Right ventricle myocardium inferior (tissue), 1 donor: ENCODE measurements around the gene MSANTD1. TPM values are rescaled to one million over a fixed set of nuclear protein-coding genes. Genes with fewer than 3 reads are reported as not detected.

ENCODE experiments used
- ATAC-seq: fragments of 200-7000 bp; cut with Tn5 transposase; one replicate; pipeline ENCODE4 v1.9.1; 2020; ENCODE audit warnings: mild to moderate bottlenecking, moderate library complexity
- DNase-seq: peaks from one replicate; pipeline ENCODE4 v3.0.0; 2021; ENCODE audit errors: missing footprints
- intact Hi-C: fragments of 100-400 bp; cut with DNase I; formaldehyde crosslinking; loops from one replicate; pipeline ENCODE4 v1.11.0; 2022
- total RNA-seq: library from RNA; stranded (reverse); fragmentation: NEBNext Ultra II Directional; extraction: Animal tissue kit (Norgen Biotek cat#: 25700); gene quantifications from one replicate; pipeline ENCODE4 v1.2.1, GENCODE V29; 2021
- donor health status: DM: no; HTN: yes; CAD: no; lungs with severe emphysema.

MSANTD1 gene
- total RNA-seq, 1 donor from 2014 or later: 0.51 TPM

- ATAC-seq (no peak), DNase-seq (no peak)
- intact Hi-C loops: no loop called here
Measured at GRCh38 chr4:3213661-3214250, 35.2 kb upstream of the MSANTD1 start.

- intact Hi-C loops: no loop called here
- DNase-seq: no peak
- ATAC-seq: no peak
Measured at GRCh38 chr4:3215256-3215655, 33.7 kb upstream of the MSANTD1 start.

DNA sequence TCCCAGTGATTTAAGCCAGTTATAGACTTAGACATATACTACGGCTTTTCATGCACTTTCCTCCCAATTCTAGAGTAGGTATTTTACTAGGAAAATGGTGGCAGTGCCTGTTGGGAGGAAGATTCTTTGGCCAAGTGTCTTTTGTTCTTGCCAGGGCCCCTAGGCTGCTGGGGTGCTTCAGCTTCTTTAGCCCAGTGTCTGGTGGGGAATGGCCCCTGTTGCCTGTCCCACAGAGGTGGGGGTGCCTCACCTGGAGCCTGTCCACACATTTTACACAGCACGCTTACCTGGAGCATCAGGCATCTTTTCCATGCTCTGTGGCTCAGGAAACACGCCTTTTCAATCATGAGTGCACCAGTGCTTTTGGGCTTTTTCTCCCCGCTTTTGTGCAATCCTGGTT lies 33.2 kb upstream of the MSANTD1 start:
- DNase-seq (no peak), ATAC-seq (no peak)
- intact Hi-C loops: no loop called here

- ATAC-seq (no peak), DNase-seq (no peak)
- intact Hi-C loops: no loop called here
Measured at GRCh38 chr4:3217266-3217665, 31.7 kb upstream of the MSANTD1 start.

DNA sequence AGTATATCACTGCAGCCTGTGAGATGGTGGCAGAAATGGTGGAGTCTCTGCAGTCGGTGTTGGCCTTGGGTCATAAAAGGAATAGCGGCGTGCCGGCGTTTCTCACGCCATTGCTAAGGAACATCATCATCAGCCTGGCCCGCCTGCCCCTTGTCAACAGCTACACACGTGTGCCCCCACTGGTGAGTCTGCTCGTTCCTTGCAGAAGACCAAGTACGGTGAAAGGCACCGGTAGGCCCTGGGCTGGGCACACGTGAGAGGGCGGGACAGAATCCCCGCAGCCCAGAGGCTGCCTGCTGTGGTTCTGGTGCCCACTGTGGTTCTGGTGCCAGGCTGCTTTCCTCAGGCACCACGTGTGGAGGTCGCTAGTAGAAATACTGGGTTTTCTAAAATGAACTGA lies 31.2 kb upstream of the MSANTD1 start:
- ATAC-seq (no peak), DNase-seq (no peak)
- intact Hi-C loops: no loop called here

DNA sequence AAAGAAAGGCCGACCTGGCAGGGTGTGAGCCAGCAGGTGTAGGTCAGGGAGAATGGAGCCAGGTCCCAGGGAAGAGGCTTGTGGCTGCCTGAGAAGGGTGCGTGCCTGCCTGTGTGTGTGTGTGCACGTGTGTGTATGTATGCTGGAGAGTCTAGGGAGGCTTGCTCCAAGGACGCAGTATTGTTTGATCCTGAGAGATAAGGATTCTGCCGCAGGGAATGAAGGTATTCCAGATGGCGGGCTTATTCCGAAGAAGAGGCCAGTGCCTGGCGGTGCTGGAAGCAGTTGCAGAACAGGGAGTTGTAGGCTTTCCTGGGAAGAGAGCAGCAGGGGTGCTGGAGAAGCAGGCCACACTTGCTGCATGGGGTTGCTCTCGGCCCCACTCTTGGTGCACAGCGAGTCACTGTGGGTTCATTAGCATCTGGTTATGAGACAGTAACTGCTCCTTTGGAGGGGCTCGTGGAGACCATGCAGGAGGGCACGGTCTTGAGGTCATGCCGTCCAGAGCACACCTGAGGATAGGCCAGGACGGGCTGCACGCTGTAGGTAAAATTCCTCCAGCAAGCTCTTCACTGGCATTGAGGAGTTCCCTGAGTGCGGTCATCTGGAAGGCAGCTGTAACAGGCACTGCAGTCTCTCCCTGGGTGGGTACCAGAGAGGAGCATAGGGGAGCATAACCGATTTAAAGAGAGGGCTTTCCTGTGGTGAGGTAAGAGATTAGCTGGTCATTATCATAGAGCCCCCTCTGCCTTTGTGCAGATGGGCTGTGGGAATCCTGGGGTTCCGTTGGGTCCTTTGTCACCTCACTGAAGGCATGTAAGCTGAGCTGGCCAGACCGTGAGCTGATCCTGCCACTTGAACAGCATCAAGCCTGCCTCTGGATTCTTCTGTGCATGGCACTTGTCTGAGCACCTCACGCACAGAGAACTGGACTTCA lies 29.9 kb upstream of the MSANTD1 start:
- ATAC-seq: no peak
- intact Hi-C loops: no loop called here
- DNase-seq: no peak

DNA sequence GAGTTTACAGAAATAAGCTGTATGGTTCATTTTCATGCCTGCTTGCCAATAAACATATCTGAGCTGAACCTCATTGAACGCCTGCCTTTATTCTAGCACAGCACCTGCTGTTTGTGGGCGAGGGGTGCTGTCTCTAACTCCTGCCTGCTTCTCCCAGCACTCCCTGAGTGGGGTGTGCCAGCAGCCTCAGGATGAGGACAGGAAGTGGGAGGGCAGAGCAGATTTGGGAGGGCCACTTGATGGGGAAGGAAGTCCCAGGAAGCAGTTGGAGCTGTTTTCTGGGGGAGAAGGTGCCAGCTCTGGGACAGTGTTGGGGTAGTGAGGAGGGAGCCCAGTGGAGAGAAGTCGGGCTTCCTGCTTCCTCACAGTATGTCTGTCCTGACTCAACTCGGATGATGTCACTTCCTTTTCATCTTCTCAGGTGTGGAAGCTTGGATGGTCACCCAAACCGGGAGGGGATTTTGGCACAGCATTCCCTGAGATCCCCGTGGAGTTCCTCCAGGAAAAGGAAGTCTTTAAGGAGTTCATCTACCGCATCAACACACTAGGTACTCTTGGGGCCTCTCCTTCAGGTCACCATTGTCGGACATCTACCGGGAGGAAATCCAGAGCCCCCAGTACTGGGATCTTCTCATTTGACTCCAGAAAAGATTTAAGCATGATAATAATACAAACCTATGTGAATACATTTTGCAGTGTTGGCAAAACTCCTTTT lies 29.0 kb upstream of the MSANTD1 start:
- intact Hi-C loops: no loop called here
- ATAC-seq (no peak), DNase-seq (no peak)

GRCh38 chr4:3220476-3221183 lies 28.3 kb upstream of the MSANTD1 start:
- no peak for DNase-seq
- no peak for ATAC-seq
- intact Hi-C loops: no loop called here

DNA sequence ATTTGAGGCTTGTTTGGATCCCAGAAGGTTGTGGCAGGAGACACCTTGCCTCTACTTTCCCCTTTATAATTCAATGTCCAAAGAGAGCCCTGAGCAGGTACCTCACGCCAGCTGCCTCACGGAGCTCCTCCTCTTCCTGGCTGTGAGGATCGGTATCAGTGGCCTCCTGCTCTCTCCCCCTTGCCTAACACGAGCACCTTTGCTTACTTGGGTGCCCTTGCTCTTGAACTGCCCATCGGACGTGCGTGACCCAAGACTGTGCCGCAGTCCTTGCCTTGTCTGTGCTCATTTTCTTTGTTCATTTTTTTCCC lies 27.8 kb upstream of the MSANTD1 start:
- ATAC-seq: no peak
- DNase-seq: no peak
- intact Hi-C loops: no loop called here

- intact Hi-C loops: no loop called here
- DNase-seq (peak; percentile 69), ATAC-seq (peak; percentile 33)
Measured at GRCh38 chr4:3221996-3222395, 27.0 kb upstream of the MSANTD1 start.

- intact Hi-C loops: no loop called here
- DNase-seq (peak; percentile 45), ATAC-seq (no peak)
Measured at GRCh38 chr4:3223346-3223745, 25.6 kb upstream of the MSANTD1 start.

- ATAC-seq: no peak
- intact Hi-C loops: no loop called here
- no peak for DNase-seq
Measured at GRCh38 chr4:3223956-3224748, 24.8 kb upstream of the MSANTD1 start.

DNA sequence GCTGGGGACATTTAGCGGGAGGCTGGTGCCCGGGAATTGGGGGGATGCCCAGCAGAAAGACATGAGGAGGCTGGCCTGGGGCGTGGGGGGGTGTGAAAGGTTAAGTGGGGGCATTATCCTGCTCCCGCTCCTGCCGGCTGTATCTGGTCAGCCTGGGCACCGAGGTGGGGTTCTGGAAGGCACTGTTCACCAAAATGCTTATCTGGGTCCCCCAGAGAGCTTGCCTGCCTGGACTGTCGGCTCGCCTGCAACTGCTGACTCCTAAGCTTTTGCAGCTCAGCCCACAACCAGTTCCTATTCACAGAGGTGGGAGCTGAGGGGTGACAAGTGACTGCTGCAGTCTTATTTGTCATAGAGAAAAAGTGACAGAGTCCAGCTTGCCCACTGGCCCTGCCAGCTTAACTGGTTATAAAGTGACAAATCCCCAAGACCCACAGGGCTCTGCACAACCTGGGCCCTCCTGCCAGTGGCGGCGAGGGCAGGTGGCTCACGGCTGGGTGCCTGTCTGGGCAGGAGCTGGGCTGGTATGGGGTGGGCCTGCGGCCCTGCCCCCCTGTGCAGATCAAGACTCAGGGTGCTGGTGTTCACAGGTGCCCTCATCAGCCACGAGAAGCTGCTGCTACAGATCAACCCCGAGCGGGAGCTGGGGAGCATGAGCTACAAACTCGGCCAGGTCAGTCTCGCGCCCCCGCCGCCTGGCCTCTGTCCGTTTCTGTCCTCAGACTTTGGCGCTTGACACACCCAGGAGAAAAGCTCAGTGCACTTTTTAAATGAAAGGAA lies 23.7 kb upstream of the MSANTD1 start:
- ATAC-seq (no peak), DNase-seq (peak; percentile 39)
- intact Hi-C loops: no loop called here

DNA sequence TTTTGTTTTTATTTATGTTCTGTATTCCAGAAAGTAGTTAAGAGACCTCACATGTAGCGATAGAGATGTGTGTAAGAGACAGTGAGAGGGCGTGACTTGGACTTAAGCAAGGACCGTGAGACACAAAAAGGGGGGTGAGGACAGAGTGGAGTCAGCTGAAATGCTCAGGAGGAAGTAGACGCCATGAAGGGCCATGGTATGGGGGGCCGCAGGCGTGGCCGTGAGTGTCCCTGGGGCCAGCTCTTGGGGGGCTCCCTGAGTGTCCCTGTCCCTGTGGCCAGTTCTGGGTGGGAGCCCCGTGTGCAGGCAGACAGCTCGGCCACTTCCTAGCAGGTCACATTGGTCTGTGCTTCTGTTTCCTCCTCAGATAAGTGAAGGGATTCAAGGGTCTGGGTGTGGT lies 23.0 kb upstream of the MSANTD1 start:
- peak; percentile 45 for DNase-seq
- intact Hi-C loops: no loop called here
- ATAC-seq: no peak

GRCh38 chr4:3226467-3226866 lies 22.5 kb upstream of the MSANTD1 start:
- ATAC-seq: peak; percentile 43

GRCh38 chr4:3226944-3227343 lies 22.0 kb upstream of the MSANTD1 start:
- DNase-seq: no peak
- ATAC-seq: no peak
- intact Hi-C loops: no loop called here

More at GRCh38 chr4:3226467-3226866, 22.5 kb upstream of the MSANTD1 start:
- intact Hi-C loops: no loop called here
- DNase-seq: peak; percentile 45

- intact Hi-C loops: no loop called here
- DNase-seq (peak; percentile 58), ATAC-seq (peak; percentile 29)
Measured at GRCh38 chr4:3227878-3228675, 20.9 kb upstream of the MSANTD1 start.
